GM20431 (cell line): ENCODE measurements around the gene FNIP1.
"Not testable (repeated sequence)": the region's sequence is repeated elsewhere in the genome, so short reads cannot be mapped to it uniquely, and the experiment has no call there.

Source experiments
- in situ Hi-C: fragments of 300-500 bp; cut with MseI, MboI; formaldehyde crosslinking; loops from one replicate; pipeline ENCODE4 v1.15.0; 2020; ENCODE audit warnings: low sequenced_read_pairs; ENCODE audit not compliant: unreplicated experiment

FNIP1 gene

DNA sequence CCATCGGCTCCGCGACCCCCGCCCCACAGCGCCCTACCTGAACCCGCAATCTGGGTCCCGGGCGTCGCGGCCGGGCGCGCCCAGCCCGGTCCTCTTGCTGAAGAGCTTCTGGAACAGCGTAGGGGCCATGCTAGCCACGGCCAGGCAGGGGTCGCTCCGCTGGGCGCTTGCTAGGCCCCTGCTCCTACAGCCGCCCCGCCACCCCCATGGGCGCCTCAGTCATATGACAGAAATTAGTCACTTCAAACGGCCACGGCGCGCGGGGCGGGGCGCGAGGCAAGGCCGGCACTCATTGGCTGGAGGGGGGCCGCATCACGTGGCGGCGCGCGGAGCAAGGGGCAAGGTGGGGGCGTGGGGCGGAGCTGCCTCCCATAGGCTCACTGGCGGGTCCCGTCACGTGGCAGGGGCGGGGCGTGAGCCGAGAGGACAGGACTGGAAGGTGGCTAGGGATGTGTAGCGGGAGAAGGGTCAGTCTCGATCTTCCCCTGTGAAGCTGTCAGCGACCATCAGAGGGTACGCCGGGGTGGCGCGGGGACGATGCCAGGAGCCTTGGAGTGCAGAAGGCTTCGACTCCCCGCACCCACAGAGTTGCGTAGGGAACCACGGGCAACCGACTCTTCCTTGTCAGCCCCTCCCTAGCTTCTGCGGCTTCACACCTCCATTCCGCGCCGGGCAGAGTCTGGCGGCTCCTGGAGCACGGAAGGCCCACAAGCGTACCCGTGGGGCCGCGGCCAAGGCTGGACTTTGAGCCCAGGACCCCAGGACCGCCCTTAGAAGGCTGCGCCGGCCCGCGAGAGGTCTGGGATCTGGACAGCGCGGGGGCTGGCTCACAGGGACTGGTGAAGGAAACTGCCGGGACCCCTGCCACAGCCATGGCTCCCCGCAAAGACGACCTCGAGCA lies at the start of gene FNIP1:
Gene FNIP1 (minus strand): TSS at position 225 of the 901 bp plus-strand sequence. CDS start 96 bp downstream, at position 129.
- in situ Hi-C loops: no loop called here

DNA sequence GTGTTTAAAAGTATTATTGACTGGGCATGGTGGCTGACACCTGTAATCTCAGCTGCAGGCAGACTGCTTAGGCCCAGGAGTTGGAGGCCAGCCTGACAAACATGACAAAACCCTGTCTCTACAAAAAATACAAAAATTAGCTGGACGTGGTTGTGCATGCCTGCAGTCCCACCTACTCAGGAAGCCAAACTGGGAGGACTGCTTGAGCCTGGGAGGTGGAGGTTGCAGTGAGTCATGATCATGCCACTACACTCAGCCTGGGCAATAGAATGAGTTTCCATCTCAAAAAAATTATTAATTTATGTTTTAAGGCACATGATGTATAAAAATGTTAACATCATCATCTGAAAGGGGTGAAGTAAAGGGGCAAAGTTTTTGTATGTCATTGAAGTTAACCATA lies 49.7 kb upstream of the FNIP1 start:
- in situ Hi-C loops: no loop called here

DNA sequence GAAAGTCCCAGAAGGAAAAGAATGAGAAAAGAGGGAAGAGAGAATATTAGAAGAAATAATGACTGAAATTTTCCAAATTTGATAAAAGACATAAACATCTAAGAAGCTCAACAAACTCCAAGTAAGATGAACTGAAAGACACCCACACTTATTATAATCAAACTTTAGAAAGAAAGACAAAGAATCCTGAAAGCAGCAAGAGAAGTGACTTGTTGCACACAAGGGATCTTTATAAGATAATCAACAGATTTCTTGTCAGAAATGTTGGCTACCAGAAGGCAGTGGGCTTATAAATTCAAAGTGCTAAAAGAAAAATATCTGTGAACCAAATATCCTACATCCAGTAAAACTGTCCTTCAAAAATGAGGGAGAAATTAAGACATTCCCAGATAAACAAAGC lies 49.0 kb upstream of the FNIP1 start:
- in situ Hi-C loops: no loop called here

DNA sequence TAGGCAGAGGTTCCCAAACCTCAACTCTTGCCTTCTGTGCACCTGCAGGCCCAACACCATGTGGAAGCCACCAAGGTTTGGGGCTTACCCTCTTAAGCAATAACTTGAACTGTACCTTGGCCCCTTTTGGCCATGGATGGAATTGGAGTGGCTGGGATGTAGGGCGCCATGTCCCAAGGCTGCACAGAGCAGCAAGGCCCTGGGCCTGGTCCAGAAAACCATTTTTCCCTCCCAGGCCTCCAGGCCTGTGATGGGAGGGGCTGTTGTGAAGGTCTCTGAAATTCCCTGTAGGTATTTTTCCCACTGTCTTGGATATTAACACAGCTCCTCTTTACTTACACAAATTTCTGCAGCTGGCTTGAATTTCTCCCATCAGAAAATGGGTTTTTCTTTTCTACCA lies 46.2 kb upstream of the FNIP1 start:
- in situ Hi-C loops: not testable (repeated sequence)

DNA sequence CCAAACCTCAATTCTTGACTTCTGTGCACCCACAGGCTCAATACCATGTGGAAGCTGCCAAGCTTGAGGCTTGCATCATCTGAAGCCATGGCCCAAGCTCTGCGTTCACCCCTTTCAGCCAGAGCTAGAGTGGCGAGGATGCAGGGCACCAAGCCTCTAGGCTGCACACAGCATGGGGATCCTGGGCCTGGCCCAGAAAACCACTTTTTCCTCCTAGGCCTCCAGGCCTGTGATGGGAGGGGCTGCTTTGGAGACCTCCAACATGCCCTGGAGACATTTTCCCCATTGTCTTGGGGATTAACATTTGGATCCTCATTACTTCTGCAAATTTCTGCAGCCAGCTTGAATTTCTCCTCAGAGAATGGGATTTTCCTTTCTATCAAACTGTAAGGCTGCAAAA lies 35.9 kb upstream of the FNIP1 start:
- in situ Hi-C loops: not testable (repeated sequence)

DNA sequence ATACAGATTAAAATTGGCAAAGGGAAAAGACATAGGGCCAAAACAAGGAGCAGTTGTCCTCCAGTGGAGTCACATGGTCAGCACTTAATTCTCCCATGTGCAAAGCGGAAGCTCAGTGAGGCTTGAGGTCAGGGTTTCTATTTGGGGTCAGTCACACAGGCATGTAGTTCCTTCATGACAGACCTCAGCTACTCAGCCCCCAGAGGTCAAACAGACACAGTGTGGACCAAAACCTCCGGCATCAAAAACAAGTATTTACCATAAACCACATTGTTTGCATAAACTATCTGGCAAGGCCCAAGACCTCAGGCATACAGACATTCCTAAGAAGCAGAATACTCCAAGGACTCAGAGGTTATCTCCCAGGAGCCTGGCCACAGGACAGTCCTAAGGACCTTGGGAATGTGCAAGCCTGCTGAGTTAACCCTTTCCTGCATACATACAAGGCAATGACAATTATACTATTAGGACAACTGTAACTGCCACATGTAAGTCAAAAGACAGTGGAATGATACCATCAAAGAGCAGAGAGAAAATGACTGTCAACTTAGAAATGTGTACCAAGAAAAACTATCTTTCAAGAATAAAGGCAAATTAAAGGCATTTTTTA lies 28.7 kb upstream of the FNIP1 start:
- in situ Hi-C loops: no loop called here

DNA sequence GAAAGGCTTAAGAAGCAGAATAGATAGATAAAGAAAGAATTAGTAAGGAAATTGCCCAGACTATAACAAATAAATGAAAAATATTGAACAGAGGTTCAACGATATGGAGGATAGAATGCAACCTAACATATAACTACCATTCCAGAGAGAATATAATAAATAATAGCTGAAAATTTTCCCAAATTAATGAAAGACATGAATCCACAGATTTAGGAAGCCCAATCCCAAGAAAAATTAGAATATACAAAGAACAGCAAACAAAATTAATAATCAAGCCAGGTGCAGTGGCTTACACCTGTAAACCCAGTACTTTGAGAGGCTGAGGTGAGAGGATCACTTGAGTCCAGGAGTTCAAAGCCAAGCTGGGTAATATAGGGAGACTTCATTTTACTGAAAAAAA lies 27.8 kb upstream of the FNIP1 start:
- in situ Hi-C loops: loop anchor here (25.0 kb wide), 1 partner anchor 188 kb away; the partner anchor contains the start of gene ACSL6

DNA sequence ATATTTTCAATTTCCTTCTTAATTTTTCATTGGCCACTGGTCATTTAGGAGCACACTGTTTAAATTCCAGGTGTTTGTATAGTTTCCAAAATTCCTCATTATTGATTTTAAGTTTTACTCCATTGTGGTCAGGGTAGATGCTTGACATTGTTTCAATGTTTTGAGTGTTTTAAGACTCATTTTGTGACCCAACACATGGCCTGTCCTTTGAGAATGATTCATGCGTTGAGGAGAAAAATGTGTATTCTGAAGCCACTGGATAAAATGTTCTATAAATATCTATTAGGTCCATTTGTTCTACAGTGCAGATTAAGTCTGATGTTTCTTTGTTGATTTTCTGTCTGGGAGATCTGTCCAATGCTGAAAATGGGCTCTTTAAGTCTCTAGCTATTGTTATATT lies 24.4 kb upstream of the FNIP1 start:
- in situ Hi-C loops: loop anchor here (25.0 kb wide), 1 partner anchor 191 kb away; the partner anchor contains the start of gene ACSL6

DNA sequence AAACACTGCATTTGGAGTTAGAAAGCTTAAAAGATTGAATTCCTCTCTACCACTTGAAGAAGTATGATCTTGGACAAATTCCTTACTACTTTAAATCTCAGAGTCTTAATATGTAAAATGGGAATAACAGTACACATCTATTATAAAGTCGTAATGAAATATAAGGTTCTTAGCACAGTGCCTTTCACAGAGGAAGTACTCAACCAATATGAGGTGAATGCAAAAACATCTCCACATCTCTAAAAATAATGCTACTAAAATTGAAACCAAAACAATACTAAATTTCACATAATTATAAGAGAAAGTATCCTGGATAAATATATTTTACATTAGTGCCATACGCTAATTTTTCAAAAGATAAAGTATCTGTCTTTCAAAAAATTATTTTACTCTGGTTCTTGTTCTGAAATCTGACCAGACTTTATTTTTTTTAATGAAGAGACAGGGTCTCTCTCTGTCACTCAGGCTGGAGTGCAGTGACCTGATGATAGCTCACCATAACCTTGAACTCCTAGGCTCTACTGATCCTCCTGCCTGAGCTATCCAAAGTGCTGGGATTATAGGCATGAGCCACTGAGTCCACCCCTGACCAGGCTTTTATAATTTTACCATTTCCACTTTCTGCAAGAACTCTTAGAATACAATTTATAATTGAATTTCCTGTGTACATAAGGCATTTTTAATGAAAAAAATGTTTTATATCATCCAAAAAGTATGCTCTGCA lies 21.3 kb upstream of the FNIP1 start:
- in situ Hi-C loops: loop anchor here (25.0 kb wide), 1 partner anchor 194 kb away; the partner anchor contains the start of gene ACSL6

DNA sequence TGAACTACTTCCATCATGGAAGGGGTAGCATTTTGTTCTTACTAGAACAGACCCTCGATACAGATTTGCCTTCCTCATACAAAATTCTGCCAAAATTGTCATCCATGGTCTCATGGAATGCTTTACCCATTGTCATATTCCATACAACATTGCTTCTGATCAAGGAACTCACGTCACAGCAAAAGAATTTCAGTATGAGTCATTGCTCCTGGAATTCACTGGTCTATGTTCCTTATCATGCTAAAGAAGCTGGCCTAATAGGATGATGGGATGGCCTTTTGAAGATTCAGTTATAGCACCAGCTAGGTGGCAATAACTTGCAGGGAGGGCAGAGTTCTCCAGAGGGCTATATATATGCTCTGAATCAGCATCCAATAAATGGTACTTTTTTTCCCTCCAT lies 18.2 kb upstream of the FNIP1 start:
- in situ Hi-C loops: loop anchor here (25.0 kb wide), 1 partner anchor 197 kb away; the partner anchor contains the start of gene ACSL6

DNA sequence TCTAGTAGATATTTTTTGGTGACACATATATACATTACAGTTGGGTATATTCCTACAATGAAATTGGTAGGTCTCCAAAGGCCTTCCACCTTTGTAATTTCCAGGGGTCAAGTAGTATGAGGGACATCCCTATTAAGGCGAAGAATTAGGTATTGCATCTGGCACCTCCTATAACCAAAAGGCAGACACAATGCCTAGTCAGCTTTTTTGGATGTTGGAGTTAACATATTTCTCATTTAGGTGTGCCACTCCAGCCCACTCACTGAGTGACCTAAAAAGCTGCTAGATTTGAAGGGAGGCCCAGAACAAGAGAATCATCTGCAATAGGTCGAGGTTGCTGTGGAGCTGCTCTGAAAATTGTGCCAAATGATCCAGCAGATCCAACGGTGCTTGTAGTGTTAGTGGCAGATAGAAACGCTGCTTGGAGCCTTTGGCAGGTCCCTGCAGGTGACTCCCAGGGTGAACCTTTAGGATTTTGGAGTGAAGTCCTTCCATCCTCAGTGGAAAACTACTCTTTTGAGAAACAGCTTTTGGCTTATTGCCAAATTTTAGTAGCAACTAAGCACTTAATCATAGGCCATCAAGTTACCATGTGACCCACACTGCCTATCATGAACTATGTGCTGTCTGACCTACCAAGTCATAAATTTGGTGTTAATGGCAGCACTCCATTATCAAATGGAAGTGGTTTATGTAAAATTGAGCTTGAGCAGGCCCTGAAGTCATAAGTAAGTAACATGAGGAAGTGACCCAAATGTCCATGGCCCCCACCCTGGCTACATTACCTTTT lies 15.7 kb upstream of the FNIP1 start:
- in situ Hi-C loops: loop anchor here (25.0 kb wide), 1 partner anchor 200 kb away; the partner anchor contains the start of gene ACSL6

DNA sequence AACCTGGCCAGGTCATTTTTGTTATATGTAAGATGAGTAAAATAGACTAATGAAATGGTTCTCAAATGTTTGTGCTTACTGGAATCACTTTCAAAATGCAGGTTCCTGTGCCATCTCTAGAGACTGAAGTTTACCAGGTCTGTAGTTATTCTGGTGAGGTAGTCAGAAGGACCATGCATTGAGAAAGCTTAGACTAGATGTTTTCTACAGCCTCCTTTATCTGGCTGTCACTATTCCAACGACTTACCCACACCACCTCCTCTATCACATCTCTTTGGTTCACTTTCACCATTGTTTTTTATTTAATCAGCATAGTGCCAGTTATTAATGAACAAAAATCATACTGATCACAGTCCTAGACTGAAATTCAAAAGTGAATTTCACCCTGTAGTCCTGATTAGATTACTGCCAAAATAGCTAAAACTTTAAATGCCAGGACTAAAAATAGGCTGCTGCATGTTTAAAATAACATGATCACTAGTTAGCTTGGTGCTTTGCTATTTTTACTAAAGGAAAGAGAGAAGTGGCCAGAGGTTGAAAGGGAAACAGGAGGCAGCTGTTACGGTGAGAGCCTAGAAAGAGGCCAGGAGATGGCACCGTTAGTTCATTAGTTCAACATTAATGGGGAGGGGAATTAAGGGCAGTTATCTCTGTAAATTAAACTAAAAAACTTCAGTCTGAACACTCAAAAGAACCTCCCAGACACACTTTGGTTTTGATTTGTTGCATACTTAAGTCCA lies 13.9 kb upstream of the FNIP1 start:
- in situ Hi-C loops: loop anchor here (25.0 kb wide), 1 partner anchor 202 kb away; the partner anchor contains the start of gene ACSL6

DNA sequence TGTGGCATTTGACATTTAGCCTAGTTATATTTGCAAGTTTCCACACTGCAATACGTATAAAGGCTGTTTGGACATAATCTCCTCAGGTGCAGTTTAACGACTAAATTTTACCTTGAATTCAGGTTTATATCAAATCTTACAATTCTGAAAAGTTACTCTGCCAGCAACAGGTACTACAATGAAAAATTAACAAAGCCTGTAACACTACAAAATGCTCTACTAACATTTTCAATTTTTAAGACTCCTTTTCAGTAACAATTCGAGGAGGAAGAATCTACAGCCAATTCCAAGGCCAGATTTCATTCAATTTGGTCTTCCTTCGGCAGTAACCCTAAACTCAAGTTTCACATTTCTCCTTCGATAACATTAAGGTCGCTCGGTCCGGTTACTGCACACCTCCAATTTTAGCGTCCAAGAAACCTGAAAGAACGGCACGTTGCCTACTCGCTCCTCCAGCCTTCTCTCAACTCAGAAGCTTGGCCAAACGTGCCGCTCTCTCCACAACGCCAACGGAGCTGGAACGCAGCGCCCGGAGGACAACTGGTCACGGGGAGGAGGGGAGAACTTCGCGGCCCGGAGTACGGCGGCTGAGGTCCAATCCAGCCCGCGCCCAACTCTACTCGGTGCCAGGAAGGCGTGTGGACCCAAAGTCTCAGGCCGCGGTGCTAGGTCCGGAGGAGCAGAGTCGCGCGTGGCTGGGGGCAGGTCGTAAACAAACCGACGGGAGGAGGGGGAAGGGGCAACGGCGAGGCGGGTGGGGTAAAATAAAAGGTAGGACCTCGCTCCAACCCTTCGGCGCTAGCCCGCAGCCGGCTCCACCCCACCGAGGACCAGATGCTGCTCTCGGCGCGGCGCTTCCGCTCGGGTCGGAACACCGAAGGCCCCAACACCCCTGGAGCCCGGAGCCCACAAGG lies 681 bp downstream of the FNIP1 start:
- in situ Hi-C loops: no loop called here

DNA sequence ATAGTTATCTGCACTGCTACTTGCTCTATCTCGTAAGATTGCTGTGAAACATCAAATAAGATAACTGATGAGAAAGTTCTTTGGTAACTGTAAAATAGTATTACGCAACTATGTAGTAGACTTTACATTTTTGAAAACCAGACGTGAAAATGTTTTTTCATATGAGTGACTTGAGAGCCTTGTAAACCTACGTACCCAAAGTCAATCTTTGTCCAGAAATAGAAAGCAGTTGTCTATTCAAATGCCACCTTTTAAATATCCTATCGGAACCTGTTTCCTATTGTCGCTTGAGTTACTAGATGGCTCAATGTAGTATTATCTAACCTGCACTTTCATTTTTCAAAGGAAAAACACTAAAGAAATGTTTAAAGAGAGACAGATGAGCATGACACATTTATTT lies 1.6 kb downstream of the FNIP1 start:
- in situ Hi-C loops: no loop called here

DNA sequence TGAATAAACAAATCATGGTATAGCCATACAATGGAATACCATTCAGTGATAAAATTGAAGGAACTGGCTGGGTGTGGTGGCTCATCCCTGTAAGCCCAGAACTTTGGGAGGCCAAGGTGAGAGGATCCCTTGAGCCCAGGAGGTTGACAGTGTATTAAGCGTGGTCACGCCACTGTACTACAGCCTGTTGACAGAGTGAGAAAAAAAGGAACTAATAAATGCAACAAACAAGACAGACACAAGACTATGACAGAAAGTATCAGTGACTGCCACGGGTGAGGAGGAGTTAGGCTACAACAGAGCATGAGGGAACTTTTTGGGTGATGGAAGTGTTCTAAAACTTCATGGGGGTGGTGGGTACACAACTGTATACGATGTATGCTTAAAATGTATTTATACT lies 2.2 kb downstream of the FNIP1 start:
- in situ Hi-C loops: no loop called here

DNA sequence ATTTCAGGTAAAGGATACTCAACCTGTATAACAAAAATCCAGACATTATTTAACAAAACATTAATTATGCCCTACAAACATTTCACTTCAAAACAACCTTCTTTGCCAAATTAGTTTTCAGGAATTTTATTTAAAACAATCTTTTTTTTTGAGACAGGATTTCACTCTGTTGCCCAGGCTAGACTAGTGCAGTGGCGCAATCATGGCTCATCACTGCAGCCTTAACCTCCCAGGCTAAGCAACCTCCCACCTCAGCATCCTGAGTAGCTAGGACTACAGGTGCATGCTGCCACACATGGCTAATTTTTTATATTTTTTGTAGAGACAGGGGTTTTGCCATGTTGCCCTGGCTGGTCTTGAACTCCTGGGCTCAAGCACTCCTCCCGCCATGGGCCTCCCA lies 3.9 kb downstream of the FNIP1 start:
- in situ Hi-C loops: no loop called here

DNA sequence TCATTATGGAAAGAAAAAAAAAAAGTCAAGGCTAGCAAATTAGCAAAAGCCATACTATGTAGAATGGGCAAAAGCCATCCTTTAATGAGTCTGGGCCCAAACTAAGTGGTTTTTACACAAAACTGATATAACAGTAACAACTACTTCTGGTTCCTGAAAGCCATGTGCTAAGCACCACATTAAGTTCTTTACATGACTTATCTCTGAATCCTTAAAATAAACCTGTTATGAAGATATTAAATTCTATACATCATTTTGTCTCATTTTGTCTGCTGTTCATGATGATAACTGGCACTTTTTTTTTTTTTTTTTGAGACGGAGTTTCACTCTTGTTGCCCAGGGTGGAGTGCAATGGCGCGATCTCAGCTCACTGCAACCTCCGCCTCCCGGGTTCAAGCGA lies 5.0 kb downstream of the FNIP1 start:
- in situ Hi-C loops: no loop called here

DNA sequence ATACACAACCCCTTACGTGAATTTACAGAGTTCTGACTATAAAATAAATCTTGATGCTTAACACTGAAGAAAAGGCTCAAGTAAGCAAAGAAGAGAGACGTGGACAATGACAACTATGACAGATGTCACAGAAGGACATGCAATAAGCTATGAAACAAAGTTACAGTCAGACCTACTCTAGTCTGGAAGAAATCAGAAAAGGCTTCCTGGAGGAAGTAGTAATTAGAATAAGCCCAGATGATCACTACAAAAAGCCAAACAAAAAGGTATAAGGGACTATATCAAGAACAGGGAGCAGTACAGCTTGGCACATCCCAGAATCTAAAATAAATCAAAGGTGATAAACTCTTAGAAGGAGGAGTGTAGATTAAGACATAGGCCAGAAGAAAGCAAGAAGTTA lies 6.3 kb downstream of the FNIP1 start:
- in situ Hi-C loops: no loop called here
